Measurements from ENCODE around the gene MPND.

The MPND gene

GRCh38 chr19:4385291-4386040, 42.1 kb downstream of the MPND start:
- no peak for DNase-seq

- no peak for DNase-seq
Measured at GRCh38 chr19:4386041-4386782, 42.9 kb downstream of the MPND start.

- no peak for DNase-seq
Measured at GRCh38 chr19:4388337-4389063, 45.1 kb downstream of the MPND start.

- no peak for DNase-seq
Measured at GRCh38 chr19:4389064-4389375, 45.7 kb downstream of the MPND start.

- no peak for DNase-seq
Measured at GRCh38 chr19:4389511-4390016, 46.2 kb downstream of the MPND start.

DNA sequence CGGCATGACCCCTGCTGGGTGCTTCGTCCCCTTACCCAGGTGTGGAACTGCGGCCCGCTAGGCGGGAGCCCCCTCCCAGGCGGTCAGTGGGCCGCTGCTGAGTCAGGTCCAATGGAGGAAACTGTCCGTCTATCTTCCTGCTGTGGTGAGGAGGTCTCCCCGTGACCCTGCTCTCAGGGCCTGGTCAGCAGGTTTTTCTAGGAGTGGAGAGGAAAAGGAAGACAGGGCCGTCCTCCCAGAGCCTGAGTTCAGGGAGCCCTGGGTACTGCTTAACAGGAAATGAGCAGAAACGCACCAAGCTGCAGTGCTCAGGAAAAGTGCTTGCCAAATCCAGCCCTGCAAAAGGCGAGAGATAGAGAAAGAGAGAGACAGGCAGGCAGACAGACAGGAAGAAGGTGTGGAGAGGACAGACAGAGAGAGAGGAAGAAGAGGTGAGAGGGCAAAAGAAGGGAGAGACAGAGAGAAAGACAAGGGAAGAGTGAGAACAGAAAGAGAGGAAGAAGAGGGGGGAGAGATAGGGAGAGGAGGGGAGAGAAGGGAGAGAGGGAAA, 46.7 kb downstream of the MPND start:
- no peak for DNase-seq

DNA sequence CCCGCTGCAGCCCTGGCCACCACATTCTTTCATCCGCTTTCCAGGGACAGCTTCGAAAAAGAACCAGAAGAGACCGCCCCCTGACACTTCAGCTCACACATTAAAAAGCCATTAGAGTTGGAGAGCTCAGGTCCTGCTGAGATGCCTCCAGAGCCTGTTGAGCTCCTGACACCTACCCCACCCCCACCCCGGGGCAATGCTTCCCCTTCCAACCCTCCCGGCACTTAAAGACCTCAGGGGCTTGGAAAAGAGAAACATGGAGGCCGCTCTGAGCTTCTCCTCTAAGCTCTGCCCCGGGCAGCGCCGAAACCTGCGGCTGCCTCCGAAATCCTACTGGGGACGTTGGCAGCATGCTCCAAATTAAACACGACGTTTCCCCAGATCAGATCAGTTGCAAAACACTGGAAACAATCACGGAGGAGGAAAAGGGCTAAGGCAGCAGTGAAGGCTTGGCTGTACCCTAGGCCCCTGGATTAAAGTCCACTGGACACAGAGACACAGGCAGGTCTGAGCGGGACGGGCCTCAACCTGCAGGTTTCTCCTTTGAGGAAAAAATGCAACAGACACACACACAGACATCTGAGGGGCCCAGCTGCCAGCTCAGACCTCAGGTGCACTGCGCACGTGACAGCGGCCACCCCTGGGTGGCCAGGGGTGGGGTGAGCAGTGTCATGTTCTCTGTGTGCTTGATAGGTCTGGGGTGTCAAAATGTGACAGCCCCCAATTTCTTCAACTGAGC, 47.4 kb downstream of the MPND start:
- DNase-seq = no peak

DNA sequence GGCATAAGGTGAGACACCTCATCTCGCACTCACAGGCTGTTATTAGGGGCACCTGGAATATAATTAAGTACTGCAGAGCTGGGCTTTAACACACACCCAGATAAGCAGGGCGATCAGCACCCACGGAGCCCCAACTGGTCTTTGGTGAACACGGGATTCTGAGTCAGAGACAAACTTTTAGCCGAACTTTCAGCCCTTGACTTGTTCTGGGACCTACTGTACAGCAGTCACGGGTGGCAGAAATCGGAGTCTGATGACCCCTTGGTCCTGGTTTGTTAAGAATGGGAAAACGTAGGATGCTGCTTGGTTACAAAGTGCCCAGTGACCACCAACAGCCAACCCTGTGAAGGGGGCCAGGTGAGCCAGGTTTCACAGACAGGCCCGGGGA, 47.9 kb downstream of the MPND start:
- no peak for DNase-seq

GRCh38 chr19:4391701-4392483, 48.5 kb downstream of the MPND start:
- no peak for DNase-seq

- no peak for DNase-seq
Measured at GRCh38 chr19:4393947-4394590, 50.7 kb downstream of the MPND start.

DNA sequence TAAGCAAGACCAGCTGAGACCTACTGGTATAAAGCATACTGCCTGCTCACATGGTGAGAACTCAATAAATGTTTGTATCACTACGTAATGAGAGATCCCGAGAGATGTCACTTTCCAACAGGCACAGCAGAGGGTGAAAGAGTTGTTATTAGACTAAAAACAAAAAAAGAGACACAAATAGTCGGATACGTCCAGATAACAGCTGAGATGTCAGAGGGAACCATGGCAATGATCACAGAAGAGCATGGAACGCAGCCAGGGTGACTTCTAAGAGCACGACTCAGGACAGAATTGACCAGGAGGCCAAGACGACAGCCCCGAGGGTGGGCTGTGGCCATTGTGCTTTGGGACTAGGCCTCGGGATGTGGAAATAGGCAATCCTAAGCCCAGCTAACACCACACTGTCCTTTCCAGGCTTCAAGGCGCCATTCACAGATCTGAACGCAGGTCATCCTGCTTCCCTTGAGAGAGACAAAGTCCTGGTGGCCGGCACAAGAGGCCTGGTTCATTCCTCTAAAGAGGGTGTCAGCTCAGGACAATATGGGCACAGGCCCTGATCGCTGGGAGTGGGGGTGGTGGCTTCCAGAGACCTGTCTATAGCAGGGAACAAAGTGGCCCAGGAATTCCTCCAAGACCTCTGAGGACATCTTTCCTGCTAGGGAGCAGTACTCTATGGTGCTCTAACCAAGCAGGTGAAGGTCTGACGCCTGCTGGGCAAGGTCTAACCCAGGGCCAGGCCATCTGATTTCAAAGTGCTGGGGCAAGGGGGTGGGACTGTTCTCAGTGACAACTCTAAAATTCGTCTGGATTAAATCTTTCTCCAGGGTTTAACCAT, 53.8 kb downstream of the MPND start:
- DNase-seq = no peak

- no peak for DNase-seq
Measured at GRCh38 chr19:4399812-4400134, 56.4 kb downstream of the MPND start.

DNA sequence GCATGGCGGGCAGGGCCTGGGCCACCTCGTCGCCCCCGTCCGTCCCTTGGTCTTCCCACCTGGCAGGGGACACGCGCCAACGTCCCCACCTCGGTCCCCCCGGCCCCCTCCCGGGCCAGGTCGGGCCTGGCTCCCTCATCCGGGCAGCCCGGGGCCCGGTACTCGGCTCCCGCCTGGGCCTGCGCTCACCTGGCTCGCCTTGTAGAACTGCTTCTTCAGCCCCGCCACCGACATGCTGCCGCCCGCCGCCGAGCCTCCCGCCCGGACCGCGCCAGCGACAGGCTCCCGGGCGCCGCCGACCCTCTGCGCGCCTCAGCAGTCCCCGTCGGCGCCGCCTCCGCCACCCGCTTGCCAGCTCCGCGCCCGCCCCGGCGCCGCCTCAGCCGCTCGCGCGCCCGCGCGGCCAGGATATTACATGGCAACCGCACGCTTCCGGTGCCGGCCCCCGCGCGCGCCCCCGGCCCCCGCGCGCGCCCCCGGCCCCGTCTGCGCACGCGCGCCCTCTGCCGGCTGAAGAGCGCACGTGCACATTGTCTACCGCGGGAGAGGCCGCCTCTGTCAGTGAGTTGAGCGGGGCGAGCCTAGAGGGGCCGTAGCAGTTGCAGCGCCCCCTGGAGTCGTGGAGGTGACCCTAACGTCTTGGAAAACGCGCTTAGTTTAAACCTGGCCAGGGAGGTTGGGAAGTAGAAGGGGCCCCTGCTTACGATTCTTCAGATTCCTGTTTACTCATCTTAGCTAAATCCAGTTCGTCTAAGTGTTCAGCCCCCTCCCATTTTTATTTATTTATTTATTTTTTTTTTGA, 57.0 kb downstream of the MPND start, which contains the start of gene SH3GL1:
Gene SH3GL1 (minus strand): TSS at position 413 of the 802 bp plus-strand sequence. CDS start 179 bp downstream, at position 234.
- no peak for DNase-seq

- DNase-seq = no peak
Measured at GRCh38 chr19:4401769-4402170, 58.4 kb downstream of the MPND start.

DNA sequence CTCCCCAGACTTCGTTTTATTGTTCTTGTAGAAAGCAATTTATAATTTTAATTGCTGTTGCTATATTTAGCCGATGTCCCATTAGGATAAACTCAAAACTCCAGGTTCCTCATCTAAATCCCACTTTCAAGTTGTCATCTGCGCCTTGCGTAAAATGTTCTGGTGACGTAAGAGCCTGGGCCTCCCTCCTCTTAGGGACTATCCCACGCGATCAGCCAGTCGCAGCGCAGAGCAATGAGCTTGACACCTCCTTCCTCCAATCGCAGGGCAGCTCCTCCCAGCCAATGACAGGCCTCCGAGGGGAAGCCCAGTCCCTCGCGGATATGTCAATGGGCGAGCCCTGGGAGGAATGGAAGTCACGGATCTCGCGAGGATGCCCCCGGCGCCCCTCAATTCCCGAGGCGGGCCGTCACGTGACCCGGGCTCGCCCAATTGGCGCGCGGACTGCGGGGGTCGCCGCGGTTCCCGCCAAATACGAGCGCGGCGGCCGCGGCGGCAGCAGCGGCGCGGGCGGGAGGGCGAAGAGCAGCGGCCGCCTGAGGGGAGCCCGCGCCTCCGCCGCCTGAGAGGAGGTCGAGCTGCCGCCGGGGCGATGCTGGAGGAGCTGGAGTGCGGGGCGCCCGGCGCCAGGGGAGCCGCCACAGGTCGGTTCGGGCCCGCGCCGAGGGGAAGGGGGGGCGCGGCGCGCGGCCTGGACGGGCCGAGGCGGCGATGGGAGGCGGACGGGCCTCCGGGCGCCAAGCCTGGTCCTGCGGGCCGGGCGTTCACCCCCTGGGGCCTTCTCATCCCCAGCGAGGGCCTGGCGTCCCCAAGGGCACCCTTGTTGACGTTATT, 59.0 kb downstream of the MPND start, which contains the start of gene CHAF1A:
Gene CHAF1A (plus strand): TSS at position 470 of the 834 bp plus-strand sequence. CDS start 123 bp downstream, at position 593.
- DNase-seq = peak; percentile 97

DNA sequence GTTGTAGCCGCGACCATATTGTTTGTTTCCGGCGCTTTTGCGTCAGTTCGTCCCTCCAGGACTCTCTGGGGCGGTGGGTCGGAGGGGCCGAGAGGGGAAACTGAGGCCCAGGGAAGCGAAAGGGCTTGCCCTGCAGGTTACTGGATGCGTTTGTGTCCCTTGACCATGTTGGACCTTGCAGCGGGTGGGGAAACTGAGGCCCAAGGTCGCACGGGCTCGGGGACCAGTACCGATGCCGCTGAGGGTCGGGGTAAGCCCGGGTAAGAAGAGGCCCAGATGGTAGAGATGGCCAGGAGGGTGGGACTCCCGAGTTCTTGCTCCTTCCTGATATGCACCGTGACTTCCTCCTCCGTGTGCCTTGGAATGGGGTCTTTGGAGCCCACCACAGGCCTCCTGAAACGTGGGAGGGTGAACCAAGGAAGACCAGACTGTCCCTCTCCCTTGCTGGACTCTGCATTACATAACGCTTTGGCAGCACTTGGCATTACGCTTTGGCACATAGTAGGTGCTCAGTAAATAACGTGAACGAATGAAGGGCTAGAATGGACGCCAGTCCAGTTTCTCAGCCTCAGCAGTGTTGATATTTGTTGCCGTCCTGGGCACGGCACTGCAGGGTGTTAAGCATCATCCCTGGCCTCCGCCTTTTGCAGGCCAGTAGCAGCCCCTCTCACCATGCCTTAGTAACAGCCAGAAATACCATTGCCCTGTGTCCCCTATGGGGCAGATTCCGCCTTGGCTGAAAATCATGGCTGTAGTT, 59.8 kb downstream of the MPND start:
- DNase-seq = no peak

DNA sequence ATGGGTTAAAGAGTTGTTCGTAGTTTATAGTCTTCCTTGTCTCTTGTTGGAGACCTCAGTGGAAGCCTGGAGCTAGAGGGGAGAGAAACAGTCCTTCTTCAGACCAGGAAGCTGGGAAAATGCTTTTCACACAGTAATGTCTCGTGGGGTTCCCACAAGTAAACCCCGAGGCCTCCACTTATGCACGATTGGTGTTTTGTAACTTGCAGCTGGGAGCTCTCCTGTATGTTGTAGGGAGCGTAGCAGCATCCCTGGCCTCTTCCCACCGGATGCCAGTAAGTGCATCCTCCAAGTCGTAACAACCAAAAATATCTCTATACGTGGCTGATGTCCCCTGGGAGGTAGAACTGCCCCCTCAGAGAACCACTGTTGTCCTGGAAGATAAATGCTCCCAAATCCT, 62.6 kb downstream of the MPND start:
- no peak for DNase-seq

GRCh38 chr19:4406626-4407025, 63.3 kb downstream of the MPND start:
- DNase-seq = no peak

Measured in SIG-M5 (cell line).